HG02870 (cell line): ENCODE data around the gene FAM241B.

Experiments used
- ATAC-seq: cut with Tn5 transposase; IDR thresholded peaks from one replicate; pipeline ENCODE4 v1.9.1; 2021; ENCODE audit warnings: mild to moderate bottlenecking, moderate library complexity; ENCODE audit not compliant: unreplicated experiment

Gene FAM241B

DNA sequence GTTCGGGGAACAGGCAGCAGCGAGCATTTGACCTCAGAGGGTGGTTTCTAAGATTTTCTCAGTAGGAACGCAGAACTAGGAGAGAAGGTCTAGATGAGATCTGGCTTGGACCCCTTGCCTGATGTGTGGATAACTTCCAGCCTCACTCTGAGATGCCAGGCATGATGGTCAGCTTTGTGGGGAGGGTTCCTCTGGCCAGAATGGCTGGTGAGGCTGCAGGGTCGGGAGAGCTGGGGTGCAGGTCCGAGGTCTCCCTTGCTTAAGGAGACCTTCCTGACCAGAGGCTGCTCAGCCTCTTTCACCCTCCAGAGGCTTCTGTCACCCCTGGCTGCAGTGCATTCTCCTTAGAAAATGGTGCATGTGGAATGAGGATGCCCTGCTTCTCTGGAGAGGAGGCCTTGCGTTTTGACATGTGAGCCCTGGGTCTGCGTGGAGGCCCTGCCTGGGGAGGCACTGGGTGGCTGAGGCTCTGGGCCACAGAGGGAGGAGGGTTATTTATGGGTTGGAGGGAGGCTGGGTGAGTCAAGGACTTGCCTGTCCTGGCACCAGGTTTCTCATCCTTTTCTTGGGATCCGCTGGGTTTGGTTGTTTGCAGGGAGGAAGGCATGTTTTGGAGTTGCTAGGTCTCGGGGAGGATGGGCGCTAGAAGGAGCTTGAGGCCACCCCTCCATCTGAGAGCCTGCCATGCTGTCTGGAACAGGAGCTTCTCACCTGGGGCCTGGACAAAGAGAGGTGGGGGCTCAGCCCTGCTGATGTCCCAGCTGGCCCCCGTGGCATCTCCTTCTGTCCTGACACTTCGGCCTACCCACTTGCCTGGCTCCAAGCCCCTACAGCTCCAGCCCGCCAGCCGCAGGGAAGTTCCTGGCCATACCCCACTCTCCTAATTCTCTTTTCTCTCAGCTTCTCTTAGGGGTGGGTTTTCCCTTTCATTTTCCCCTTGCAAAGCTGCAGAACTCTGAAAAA lies 3.9 kb downstream of the FAM241B start:
- no peak for ATAC-seq

DNA sequence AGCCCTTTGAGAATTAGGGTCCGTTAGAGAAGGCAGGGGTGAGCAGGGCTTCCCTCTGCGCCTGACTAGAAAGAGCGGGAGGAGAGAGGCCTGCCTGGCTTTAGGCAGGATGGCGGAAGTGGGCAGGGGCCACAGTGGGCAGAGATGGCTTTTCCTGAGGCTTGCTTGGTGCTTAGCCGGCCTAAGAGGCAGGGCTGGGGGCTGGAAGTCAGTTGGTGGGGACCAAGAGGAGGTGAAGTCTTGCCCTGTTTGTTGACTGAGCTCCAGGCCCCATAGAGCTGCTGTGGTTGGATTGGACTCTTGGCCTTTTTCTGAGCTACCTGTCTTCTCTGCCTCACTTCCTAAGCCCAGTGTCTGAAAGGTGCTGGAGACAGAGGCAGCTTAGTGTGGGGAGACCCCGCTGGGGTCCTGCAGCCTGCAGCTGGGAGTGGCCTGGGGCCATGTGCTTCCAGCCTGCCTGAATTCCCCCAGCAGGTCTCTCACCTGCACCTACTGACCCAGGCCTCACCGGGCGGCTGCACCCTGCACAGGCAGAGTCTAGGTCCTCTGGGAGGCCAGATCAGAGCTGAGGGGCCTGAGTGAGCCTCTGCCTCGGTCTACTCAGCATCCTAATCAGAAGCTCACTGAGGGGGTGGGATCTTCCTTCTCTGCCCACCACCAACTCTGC lies 4.8 kb downstream of the FAM241B start:
- ATAC-seq = no peak

DNA sequence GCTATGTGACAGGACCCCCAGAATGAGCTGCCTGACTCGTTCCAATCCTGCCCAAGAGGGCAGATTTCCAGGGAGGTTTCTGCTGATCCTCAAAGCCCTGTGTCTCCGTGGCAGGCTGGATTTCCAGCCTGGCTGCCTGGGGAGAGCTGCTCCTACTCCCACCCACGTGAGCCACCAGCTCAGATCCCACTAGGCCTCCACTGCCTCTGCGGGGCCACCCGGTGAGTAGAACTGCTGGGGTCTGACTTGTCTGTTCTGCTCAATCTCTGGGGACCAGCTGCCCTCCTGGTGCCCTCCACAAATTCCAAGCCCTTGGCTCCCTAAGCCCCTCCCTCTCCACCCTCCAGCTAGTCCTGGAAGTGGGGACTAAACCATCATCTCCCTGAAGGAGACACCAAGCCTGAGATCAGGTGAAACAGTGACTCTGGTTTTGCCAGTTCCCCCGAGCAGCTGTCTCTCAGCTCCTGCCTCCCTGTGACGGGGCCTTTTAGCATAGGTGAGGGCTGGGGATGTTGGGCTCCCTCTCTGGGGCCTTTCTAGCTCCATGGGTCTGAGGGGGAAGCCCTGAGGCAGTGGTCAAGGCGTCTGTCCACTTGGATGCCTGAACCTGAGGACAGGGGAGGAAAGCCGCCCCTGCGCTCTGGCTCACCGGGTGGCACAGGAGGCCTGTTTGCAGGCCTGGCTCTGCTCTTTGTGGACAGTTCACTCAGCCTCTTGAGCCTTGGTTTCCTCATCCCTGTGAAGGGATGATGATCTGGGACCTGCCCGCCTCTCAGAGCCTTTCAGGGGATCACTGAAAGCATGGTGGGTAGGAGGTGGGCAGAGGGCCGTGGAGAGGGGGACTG lies 5.6 kb downstream of the FAM241B start:
- ATAC-seq = no peak

DNA sequence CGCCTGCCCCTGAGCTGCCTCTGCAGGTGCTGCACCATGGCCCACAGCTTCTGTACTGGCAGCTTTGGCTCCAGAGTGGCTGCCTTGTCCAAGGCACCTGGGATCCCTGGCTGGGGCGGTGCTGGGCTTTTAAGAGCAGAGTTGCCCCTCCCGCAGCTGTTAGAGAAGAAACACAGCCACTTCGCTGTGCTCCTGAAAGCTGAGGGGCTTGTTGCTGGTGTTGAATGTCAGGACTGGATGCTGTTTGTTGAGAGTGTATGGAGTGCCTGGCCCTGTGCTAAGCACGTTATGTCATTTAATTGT lies 6.2 kb downstream of the FAM241B start:
- ATAC-seq = no peak

DNA sequence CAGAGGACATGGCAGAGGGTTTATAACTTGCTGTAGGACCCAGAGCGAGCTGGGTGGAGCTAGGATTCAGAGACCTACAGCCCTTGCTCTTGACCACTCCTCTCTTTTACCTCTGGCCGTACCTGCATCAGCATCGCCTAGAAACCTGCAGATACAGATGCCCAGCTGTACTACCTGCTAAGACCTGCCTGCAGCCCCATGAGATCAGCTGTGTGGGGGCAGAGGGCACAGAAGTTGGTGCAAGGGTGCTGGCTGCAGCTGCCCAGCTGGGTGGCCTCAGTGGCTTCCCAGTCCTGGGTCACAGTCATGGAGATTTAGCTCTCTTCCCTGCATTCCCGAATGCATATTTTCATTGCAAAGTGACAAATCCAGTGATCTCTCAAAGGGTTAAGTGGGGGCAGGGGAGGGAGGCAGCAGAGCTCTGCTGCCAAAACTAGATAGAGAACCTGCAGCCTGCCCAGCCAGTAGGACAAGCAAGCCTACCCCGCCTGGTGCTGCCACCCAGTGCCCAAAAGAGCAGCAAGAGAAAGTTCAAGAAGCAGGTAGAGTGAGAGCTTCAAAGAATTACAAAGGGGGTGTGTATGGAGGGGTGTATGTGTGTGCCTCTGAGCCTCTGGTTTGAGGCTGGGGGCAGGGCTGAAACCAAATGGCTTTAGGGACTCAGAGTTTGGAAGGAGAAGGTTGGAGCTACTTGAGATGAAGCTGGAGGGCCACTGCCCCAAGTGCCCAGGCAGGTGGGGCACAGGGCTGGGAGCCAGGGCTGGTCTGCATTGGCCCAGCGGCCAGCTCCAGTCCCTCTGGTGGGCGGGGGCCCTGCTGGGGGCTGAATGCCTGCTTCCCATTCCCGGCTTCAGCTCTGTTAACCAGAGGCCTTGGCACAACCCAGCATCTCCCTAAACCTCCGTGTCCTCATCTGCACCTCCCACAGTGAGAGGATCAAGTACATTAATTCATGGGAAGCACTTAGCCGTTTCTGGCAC lies 6.9 kb downstream of the FAM241B start:
- no peak for ATAC-seq

DNA sequence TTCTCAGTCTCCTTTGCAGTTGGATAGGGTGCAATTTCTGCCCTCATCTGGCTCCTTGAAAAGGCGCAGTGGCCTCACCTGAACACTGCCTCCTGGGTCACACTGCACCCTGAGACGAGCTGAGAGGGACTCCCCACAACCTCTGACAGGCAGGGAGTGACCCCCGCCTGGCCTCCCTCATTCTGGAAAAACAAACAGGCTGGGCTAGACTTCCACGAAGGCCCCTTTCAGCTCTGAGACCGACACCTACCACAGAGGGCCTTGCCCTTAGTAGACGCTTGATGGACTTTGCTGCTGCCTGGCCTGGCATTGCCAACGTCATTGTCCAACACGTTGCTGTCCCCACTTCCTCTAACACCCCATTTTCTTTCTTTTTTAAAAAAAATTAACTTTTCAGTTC lies 8.6 kb downstream of the FAM241B start:
- no peak for ATAC-seq

DNA sequence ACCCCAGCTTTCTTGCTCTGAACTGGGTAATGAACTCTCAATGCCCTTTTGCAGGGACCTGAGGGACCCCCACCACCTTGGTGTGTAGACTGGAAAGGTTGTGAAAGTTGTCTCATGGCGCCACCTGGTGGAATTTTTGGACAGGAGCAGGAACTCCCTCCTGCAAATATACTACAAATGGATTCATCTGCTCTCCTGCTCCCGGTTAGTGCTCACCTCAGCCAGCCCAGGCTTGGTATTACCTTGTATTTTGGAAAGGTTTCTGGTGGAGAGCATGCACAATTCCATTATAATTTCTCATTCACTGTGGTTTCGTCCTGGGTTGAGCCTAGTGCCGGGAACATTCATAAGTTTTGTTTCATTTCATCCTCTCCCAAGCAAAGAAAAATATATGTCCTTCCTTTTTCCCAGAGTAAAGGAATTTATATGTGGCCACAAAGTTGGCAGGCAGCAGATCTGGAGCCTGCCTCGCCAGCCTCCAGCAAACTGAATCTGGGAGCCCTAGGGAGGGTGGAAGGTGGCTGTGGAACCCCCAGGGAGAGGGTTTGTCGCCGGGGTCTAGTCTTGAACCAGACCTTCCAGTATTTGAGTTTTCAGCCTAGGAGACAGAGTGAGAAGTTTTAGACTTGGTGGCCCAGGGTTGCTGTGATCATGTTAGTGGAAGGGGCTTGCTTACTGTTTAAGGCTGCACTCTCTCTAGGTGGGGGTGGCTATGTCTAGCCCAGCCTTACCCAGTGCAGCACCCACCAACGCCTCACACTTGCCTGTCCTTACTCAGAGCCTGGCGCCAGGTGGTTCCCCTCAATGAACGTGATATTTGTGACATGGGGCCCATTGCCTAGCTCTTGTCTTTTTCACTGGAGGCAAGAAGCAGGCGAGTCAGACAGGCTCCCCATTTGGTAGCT lies 9.5 kb downstream of the FAM241B start:
- ATAC-seq = no peak

DNA sequence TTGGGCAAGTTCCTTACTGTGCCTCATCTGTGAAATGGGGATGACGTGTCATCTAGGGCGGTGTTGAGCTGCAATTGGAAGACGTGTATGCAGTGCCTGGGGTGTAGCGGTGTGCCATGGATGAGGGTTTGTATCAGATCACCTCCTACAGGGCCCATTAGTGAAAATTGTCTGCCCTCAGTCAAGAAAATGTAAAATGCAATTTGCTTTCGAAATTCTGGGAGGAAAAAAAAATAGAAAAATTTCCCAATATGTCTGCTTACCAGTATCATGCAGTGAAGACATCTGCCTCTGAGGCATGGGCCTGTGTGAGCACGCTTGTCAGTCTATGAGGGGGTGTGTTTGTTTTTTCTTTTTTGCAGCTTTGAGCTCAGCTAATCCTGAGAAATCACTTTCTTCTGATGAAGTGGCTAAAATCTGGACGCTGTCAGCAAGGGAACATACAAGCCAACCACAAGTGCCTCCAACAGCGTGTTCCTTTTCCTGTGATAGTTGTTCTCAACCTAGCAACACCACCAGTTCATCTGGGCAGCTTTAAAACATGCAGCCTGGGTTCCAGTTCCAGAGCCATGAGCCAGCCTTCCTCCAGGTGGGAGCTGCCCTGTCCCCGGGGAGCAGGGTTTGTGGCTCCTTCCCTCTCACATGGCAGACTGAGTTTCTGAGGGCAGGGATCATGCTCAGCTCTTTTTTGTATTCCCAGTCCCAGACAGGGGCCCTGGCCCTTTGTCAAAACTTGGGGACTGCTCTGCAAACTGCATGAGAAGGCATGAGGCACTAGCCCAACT lies 10.3 kb downstream of the FAM241B start:
- no peak for ATAC-seq

DNA sequence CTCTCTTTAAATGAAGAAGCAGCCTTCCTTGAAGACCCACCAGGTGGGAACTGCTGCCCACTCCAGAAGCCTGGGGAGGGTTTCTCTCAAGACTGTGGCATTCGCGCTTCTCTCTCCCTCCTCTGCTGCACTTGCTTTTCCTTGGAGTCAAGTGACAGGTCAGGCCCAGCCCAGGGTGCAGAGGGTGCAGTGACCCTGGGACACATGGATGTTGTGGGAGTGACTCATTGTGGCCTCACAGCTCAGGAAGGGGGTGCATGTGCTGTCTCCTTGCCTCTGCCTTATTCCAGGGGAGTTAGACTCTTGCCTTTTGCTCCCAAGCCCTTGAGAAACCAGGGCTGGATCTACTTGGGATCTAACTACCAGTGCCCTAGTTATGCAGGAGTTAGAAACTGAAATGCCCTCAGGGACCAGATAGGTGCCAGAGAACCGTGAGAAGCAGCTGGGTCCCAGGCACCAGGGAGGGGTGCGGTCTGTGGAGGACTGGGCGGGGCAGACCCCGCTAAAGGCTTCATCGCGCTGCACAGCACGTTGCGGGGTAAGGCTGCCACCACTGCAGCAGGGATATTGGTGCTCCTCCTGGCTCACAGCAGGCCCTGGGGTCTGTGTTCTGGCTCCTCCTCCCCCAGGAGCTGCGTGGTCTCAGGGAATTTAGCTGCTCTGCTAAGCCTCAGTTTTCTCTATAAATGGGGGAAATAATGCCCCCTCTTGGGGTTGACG lies 11.4 kb downstream of the FAM241B start:
- no peak for ATAC-seq

DNA sequence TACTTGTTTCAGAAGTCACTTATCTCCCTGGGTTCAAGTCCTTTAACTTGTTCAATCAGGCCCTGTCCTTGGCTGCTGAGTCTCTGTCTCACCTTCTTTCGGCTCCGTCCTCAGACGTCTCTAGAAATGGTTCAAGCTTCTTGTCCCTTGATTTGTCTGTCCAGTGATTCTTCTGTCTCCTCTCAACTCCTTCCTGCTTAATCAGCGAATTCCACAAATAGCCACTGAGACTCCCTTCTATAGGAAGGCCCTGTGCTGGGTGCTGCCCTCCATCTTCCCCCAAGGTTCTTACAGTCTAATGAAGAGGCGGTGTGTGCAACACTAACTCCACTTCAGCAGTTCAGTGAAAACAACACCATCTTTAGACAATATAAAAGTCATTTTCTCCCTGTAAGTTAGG lies 12.7 kb downstream of the FAM241B start:
- no peak for ATAC-seq

DNA sequence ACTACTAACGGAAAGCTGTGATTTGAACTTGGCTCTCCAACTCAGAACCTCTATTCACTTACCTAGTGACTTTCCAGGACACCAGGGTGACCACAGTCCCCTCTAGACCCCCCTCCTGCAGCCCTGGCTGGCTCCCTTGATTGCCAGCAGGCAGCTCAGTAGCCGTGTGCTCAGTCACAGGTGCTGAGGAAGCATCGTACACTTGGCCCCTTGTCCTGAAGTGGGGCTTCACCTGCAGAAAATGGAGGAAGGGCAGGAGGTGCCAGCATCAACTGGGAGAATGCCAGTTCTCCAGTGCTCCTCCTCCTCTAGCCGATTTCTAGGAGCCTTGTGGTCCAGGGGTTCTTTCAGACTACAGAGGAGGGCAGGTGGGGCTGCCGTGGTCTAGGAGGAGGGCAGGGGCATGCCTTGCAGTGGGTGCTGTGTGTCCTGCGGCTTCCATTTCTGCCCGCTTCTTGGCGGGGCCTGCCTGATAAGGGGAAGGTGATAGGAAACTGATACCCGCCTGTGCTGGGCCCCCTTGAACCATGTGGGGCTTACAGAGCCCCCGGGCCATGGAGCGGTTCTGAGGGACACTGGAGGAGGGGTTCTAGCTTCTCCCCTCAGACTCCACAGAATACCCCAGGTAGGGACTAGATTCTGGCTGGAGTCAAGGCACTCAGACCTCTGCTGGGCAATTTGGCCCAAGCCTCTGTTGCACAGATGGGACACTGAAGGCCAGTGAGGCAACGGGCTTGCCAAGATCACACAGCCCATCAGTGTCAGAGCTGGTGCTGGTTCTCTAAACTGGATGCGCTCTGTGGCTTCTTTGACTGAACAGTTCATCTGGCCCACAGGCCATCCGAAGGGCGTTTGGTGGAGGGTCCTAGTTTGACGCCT lies 14.0 kb downstream of the FAM241B start:
- ATAC-seq = no peak

DNA sequence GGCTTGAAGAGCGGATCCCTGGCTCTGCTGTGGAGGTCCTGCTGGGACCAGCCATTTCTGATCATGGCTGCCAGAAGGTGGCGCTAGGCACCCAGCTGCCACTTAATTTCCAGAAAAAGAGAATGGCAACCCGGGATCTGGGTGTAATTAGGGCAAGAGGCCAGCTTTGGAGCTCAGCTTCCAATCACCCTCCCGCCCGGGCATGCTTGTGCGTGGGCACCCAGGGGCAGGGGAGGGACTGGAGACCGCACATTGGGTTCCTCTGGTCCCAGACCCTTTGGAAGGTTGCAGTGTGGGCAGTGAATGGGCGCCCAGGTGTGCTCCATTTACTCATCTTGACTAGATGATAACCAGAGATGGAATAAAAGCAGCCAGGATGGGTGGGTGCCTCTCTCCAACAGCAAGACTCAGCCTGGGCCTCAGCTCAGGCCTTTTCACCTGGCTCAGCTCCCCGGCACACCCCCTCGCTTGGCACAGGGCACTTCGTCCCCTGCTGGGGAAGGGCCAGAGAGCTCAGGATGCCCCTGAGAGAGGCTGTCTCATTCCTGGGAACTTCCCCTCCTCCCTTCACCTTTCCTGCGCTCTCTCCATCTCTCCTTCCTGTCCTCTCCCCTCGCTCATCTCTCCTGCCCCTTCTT lies 14.7 kb downstream of the FAM241B start:
- no peak for ATAC-seq

DNA sequence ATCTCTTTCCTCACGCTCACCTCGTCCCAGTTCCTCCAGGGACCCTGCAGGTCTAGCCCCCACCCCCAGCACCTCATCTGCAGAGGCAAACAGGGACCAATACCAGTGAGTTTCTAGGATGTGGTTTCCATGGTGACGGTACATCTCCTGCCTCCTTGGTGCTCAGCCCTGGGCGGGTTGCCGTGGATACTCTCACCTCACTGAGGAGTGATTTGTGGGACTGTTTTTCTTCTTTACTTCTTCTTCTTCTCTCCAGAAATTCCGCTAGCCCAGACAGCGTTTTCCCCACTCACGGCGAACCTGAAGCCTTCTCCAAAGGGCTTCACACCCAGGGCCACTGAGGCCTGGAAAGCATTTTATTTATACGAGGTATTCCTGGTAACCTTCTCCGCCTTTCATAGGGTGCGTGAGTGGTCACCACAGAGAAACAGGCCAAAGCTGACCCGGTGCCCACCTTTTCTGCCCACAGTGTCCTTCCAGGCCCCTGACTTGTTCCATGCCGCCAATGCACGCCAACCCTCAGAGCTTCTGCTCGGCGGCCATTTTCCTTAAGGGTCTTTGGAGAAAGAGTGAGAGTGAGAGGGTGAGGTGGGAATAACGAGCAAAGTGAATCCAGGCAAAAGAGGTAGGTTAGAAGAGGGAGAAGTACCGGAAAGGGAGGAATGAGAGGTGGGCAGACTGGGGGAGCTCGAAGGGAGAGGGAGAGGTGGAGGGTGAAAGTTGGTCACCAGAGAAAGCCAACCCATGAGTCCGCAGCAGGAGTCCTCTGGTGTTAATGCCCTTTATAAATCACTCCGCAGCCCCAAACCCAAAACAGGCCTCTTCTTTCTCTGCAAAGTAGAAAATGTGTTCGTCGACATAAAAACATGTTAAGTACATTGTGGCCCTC lies 15.5 kb downstream of the FAM241B start:
- no peak for ATAC-seq

DNA sequence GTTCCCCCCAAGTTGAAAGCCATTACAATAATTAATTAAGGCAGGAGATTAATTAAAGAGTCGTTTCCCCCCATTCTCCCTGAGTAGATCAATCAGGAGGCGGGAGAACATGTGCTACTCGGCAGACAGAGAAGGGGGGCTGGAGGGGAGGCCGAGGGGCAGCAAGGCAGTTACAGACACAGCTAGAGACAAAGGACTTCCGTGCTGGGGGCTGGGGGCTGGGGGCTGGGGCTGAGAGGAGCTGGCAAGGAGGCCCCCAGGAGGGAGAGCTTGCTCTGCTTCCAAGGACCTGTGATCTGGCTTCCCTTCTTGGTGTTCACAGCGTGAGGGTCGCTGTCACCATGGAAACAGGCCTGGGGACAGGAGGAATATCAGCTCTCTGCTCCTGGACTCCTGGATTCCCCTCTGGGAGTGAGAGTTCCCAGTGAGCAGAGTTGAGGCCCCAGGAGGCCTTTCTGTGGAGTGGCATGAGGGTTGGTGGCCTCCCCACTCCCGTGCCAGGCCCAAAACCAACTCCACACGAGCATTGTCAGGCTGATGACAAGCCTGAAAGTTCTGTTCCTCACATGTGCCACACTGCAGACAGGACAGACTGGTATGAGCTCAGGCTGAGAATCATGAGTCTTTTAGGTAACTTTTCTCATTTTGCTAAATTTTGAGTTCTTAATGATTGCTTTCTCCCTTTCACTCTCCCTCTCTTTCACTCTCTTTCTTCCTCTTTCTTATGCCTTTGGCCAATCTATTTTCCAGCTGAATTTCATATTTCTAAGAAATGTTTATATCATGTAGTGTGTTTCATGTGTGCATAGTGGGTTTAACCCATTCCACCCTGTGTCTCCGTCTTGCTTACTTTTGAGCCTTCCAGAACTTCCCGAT lies 16.4 kb downstream of the FAM241B start:
- no peak for ATAC-seq

DNA sequence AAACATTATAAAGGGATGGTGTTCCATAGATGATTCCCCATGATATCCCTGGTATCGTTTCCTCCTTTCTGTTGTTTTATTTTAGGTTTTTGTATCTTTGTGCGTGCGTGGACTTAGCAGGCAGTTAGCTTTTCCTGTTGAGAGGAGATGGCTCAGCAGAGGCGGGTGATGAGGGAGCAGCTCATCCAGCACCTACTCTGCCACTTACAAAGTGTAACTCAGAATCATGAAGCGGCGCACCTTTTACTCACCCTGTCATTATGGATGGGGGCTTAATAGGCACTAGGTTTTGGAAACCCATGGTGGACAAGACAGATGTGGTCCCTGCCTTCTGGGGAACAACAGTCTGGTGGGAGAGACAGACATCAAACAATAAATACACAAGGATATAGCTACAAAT lies 17.1 kb downstream of the FAM241B start:
- ATAC-seq = no peak
